Trophoblast cell (in vitro differentiated cells and primary cell): ENCODE results near the gene OPA1.

Experiments
- DNase-seq, 2 donors: peaks; one replicate each; pipeline ENCODE4 v3.0.0-alpha.2; 2016
- H2AFZ ChIP-seq: 2 replicates; pipeline ENCODE4 v1.6.1; 2013; ENCODE audit warnings: low read length, moderate library complexity, mild to moderate bottlenecking; ENCODE audit not compliant: insufficient read depth, poor library complexity
- H2AK5ac ChIP-seq: 2 replicates; pipeline ENCODE4 v1.6.1; 2013; ENCODE audit warnings: mild to moderate bottlenecking, low read length
- H2BK120ac ChIP-seq: 2 replicates; pipeline ENCODE4 v1.6.1; 2013; ENCODE audit warnings: low read length, mild to moderate bottlenecking, moderate library complexity; ENCODE audit not compliant: insufficient read depth, poor library complexity
- H2BK12ac ChIP-seq: 2 replicates; pipeline ENCODE4 v1.6.1; 2013; ENCODE audit warnings: mild to moderate bottlenecking, low read length, moderate library complexity
- H2BK5ac ChIP-seq: 2 replicates; pipeline ENCODE4 v1.6.1; 2013; ENCODE audit warnings: low read length, low read depth, moderate library complexity, mild to moderate bottlenecking; ENCODE audit not compliant: poor library complexity
- H3K14ac ChIP-seq: 2 replicates; pipeline ENCODE4 v1.6.1; 2013; ENCODE audit warnings: mild to moderate bottlenecking, low read length
- H3K18ac ChIP-seq: 2 replicates; pipeline ENCODE4 v1.6.1; 2013; ENCODE audit warnings: mild to moderate bottlenecking, low read length
- H3K23ac ChIP-seq: 2 replicates; pipeline ENCODE4 v1.6.1; 2013; ENCODE audit warnings: low read length
- H3K27ac ChIP-seq: 2 replicates; pipeline ENCODE4 v1.5.1; 2013; ENCODE audit warnings: low read depth, mild to moderate bottlenecking, inconsistent platforms, low read length, moderate library complexity
- H3K27me3 ChIP-seq: 2 replicates; pipeline ENCODE4 v1.6.1; 2013; ENCODE audit warnings: inconsistent platforms, mild to moderate bottlenecking, low read length, moderate library complexity; ENCODE audit not compliant: insufficient read depth
- H3K36me3 ChIP-seq, 2 experiments: 1 replicate in 1 of 2; 2 replicates in 1 of 2; pipeline ENCODE4 v1.6.1; 2013; ENCODE audit warnings: low read length in 2 of 2, mild to moderate bottlenecking in 2 of 2, moderate library complexity in 1 of 2; ENCODE audit not compliant: insufficient read depth in 2 of 2, control insufficient read depth in 1 of 2
- H3K4ac ChIP-seq: 2 replicates; pipeline ENCODE4 v1.6.1; 2013; ENCODE audit warnings: low read depth, mild to moderate bottlenecking, low read length, moderate library complexity
- H3K4me1 ChIP-seq, 2 experiments: 1 replicate in 1 of 2; 2 replicates in 1 of 2; pipeline ENCODE4 v1.6.1; 2013; ENCODE audit warnings: low read length in 2 of 2, mild to moderate bottlenecking in 2 of 2, moderate library complexity in 1 of 2; ENCODE audit not compliant: insufficient read depth in 2 of 2, control insufficient read depth in 1 of 2
- H3K4me2 ChIP-seq: 2 replicates; pipeline ENCODE4 v1.6.1; 2013; ENCODE audit warnings: inconsistent platforms, mild to moderate bottlenecking, low read length, moderate library complexity
- H3K4me3 ChIP-seq: 2 replicates; pipeline ENCODE4 v1.5.1; 2013; ENCODE audit warnings: mild to moderate bottlenecking, low read depth, low read length, inconsistent platforms
- H3K79me1 ChIP-seq: one replicate; pipeline ENCODE4 v1.6.1; 2013; ENCODE audit warnings: low read length
- H3K79me2 ChIP-seq: 2 replicates; pipeline ENCODE4 v1.6.1; 2013; ENCODE audit warnings: low read length, mild to moderate bottlenecking; ENCODE audit not compliant: control insufficient read depth, insufficient read depth, poor library complexity
- H3K9ac ChIP-seq: 2 replicates; pipeline ENCODE4 v1.6.1; 2013; ENCODE audit warnings: mild to moderate bottlenecking, low read length
- H3K9me3 ChIP-seq: 2 replicates; pipeline ENCODE4 v1.6.1; 2013; ENCODE audit warnings: low read depth, mild to moderate bottlenecking, control low read depth, inconsistent platforms, low read length; ENCODE audit not compliant: insufficient read depth
- H4K12ac ChIP-seq: 2 replicates; pipeline ENCODE4 v1.6.1; 2013; ENCODE audit warnings: low read depth, mild to moderate bottlenecking, low read length, moderate library complexity
- H4K8ac ChIP-seq: 2 replicates; pipeline ENCODE4 v1.6.1; 2013; ENCODE audit warnings: low read depth, mild to moderate bottlenecking, low read length, moderate library complexity
- H4K91ac ChIP-seq: one replicate; pipeline ENCODE4 v1.6.1; 2013; ENCODE audit warnings: low read depth, mild to moderate bottlenecking, low read length, moderate library complexity
- WGBS: extraction: QIAGEN DNeasy Blood & Tissue Kit; methylation state at CpG from one replicate; pipeline ENCODE4 v1.1.7; 2013; ENCODE audit warnings: missing lambda C conversion rate; ENCODE audit not compliant: insufficient read length, insufficient coverage; ENCODE audit errors: extremely low coverage; 5-methylcytosine and 5-hydroxymethylcytosine counted together

Gene OPA1

DNA sequence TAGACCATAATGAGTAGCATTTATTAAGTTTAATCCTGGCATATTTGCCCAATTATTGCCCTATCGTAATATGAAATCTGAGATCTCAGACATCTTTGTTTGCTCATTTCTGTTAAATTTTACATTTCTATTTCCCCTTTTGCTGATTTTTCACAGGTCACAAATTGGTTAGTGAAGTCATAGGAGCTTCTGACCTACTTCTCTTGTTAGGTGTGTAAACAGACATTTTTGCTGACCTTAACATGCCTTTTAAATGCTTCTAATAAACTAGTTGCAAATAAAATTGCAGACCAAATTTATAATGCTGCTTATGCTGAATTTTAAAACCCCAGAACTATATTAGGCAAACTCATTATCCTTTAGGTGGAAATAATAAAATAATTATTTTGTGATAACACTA is 24.6 kb downstream of the OPA1 start:
- H2AFZ ChIP-seq = no peak overlapping the region
- WGBS = no CpG with 5 or more reads among the region's 1 CpG
- no peak overlapping the region for H4K8ac ChIP-seq
- H3K79me1 ChIP-seq = no peaks in the 10 kb centered on the region
- no peaks in the 10 kb centered on the region for H3K4me1 ChIP-seq
- no peak overlapping the region for H4K91ac ChIP-seq
- H3K4me3 ChIP-seq = no peak overlapping the region
- H3K4ac ChIP-seq = no peak overlapping the region
- no peak overlapping the region for H4K12ac ChIP-seq
- H2BK12ac ChIP-seq = no peak overlapping the region
- H3K4me2 ChIP-seq = no peak overlapping the region
- H3K79me2 ChIP-seq = no peaks in the 10 kb centered on the region
- no peak overlapping the region for H2BK120ac ChIP-seq
- H3K18ac ChIP-seq = no peak overlapping the region
- no peak overlapping the region for H2BK5ac ChIP-seq
- no peak overlapping the region for H2AK5ac ChIP-seq
- H3K36me3 ChIP-seq = peaks cover 0 to 2% of the 10 kb centered on the region in 2 experiments
- H3K9ac ChIP-seq = no peak overlapping the region
- no peak overlapping the region for H3K23ac ChIP-seq
- H3K9me3 ChIP-seq = no peaks in the 10 kb centered on the region
- DNase-seq = no peak
- H3K27me3 ChIP-seq = no peaks in the 10 kb centered on the region
- H3K27ac ChIP-seq = no peak overlapping the region
- no peak overlapping the region for H3K14ac ChIP-seq

DNA sequence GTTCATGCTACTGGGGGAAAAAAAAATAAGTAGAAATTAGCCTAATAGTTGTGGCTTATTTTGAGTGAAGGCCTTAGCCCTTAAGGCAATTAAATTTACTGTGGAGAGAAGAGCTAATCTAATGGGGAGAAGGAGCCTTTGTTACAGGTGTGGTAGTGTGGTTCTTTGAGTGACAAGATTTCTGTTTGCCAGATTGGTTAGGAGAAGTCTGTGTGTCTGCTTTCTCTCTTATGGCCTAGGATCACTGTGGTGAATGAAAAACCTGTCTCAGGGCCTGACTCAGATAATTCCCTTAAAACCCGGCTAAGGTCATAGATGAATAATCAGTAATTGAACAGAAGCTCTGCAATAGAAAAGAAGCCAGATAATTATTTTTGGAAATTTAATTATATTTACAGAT is 27.0 kb downstream of the OPA1 start:
- Histone ChIP-seq H3K18ac (no peak overlapping the region), H3K79me2 (no peaks in the 10 kb centered on the region), H3K4me1 (no peaks in the 10 kb centered on the region), H3K79me1 (no peaks in the 10 kb centered on the region), H3K9me3 (no peaks in the 10 kb centered on the region), H2BK12ac (no peak overlapping the region), H3K4me2 (no peak overlapping the region), H3K14ac (no peak overlapping the region), H3K27me3 (no peaks in the 10 kb centered on the region), H3K27ac (no peak overlapping the region), H2BK5ac (no peak overlapping the region), H3K36me3 (peaks cover 0 to 2% of the 10 kb centered on the region in 2 experiments), H2BK120ac (no peak overlapping the region), H3K4me3 (no peak overlapping the region), H3K4ac (no peak overlapping the region), H2AFZ (no peak overlapping the region), H3K9ac (no peak overlapping the region), H2AK5ac (no peak overlapping the region), H4K8ac (no peak overlapping the region), H4K91ac (no peak overlapping the region), H3K23ac (no peak overlapping the region), H4K12ac (no peak overlapping the region)
- DNase-seq = no peak
- WGBS = no CpG with 5 or more reads among the region's 1 CpG

DNA sequence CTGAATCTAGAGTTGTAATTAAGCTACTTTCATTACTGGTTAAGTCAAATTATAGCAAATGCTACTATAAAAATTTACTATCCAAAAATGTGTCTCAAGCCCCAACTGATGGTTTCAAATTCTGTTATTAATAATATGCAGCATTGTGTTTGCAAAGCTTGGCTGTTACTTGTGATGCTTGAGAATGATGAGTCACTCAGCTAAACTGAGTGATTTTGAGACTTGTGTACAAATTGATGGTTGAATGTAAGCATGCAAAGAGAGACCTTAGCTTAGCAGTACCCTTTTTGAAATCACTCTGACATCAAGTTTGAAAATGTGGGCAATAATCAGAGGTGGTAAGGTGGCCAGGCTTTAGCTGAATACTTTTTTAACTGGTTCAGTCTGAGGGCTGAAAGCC is 27.6 kb downstream of the OPA1 start:
- no peak overlapping the region for H4K91ac ChIP-seq
- H2BK5ac ChIP-seq = no peak overlapping the region
- H2AK5ac ChIP-seq = no peak overlapping the region
- H2BK12ac ChIP-seq = no peak overlapping the region
- H3K79me2 ChIP-seq = no peaks in the 10 kb centered on the region
- no peak overlapping the region for H3K27ac ChIP-seq
- H3K18ac ChIP-seq = no peak overlapping the region
- H3K14ac ChIP-seq = no peak overlapping the region
- H3K4me1 ChIP-seq = no peaks in the 10 kb centered on the region
- H3K27me3 ChIP-seq = no peaks in the 10 kb centered on the region
- H3K9me3 ChIP-seq = no peaks in the 10 kb centered on the region
- H4K12ac ChIP-seq = no peak overlapping the region
- no peaks in the 10 kb centered on the region for H3K79me1 ChIP-seq
- H3K4me2 ChIP-seq = no peak overlapping the region
- no peak overlapping the region for H3K9ac ChIP-seq
- no peak overlapping the region for H4K8ac ChIP-seq
- H3K36me3 ChIP-seq = peaks cover 0 to 2% of the 10 kb centered on the region in 2 experiments
- no peak overlapping the region for H3K4ac ChIP-seq
- no peak overlapping the region for H3K23ac ChIP-seq
- DNase-seq = no peak
- no peak overlapping the region for H2AFZ ChIP-seq
- no peak overlapping the region for H3K4me3 ChIP-seq
- no peak overlapping the region for H2BK120ac ChIP-seq

DNA sequence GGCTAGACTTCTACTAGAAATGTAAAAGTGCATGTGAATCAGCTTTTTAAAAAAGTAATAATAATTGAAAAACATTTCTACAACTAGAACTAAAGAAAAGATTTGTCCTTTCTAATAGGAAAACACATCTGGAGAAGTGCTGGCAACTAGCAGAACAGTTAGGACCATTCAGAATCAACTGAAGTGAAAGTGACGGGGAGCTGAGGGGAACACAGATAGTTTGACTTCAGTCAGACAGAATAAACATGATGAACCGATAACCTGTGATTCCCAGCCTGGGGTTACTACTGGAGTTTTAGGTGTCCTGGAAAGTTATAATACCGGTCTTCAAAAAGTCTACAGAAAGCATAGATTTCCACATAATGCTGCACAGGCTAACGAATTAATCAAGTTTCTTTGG is 28.1 kb downstream of the OPA1 start:
- no peak for DNase-seq
- Histone ChIP-seq H3K36me3 (peaks cover 2 to 3% of the 10 kb centered on the region in 2 experiments), H2AFZ (no peak overlapping the region), H3K23ac (no peak overlapping the region), H2BK5ac (no peak overlapping the region), H3K4me2 (no peak overlapping the region), H4K8ac (no peak overlapping the region), H4K12ac (no peak overlapping the region), H3K9ac (no peak overlapping the region), H3K14ac (no peak overlapping the region), H2BK120ac (no peak overlapping the region), H3K18ac (no peak overlapping the region), H3K27ac (no peak overlapping the region), H3K9me3 (no peaks in the 10 kb centered on the region), H3K4me1 (no peaks in the 10 kb centered on the region), H4K91ac (no peak overlapping the region), H3K79me1 (no peaks in the 10 kb centered on the region), H2AK5ac (no peak overlapping the region), H2BK12ac (no peak overlapping the region), H3K4me3 (no peak overlapping the region), H3K27me3 (no peaks in the 10 kb centered on the region), H3K79me2 (no peaks in the 10 kb centered on the region), H3K4ac (no peak overlapping the region)
- no CpG with 5 or more reads among the region's 4 CpGs for WGBS
